HepG2 (cell line): ENCODE data around the gene PRRT1. TPM values are rescaled to one million over a fixed set of nuclear protein-coding genes. Genes with fewer than 3 reads are reported as not detected.
A peak's percentile ranks its signal among the peaks of the same experiment; 100 is the strongest.

Experiments
- CEBPG ChIP-seq: IDR thresholded peaks from 2 replicates; pipeline ENCODE4 v1.6.1; 2016
- CSRNP1 ChIP-seq: sonication (generic); formaldehyde crosslinking; IDR thresholded peaks from 2 replicates; pipeline ENCODE4 v1.8.1; 2023; ENCODE audit warnings: mild to moderate bottlenecking, missing genetic modification reagents
- DMAP1 ChIP-seq: IDR thresholded peaks from 2 replicates; pipeline ENCODE4 v1.6.1; 2016
- ETS1 ChIP-seq: sonication (generic); formaldehyde crosslinking; IDR thresholded peaks from 2 replicates; pipeline ENCODE4 v1.4.0; 2020; ENCODE audit warnings: missing genetic modification reagents
- KDM5A ChIP-seq: fragments of 200-600 bp; sonication (generic); IDR thresholded peaks from 2 replicates; pipeline ENCODE4 v1.7.0; 2018; ENCODE audit warnings: antibody characterized with exemption, mild to moderate bottlenecking, low read length, borderline replicate concordance
- SNAPC2 ChIP-seq: sonication (generic); formaldehyde crosslinking; IDR thresholded peaks from 2 replicates; pipeline ENCODE4 v1.8.1; 2022; ENCODE audit warnings: mild to moderate bottlenecking, missing genetic modification reagents
- SUZ12 ChIP-seq: fragments of 150-350 bp; IDR thresholded peaks from 2 replicates; pipeline ENCODE4 v1.6.1; 2014; ENCODE audit warnings: low read depth, low read length
- THAP9 ChIP-seq: sonication (generic); formaldehyde crosslinking; IDR thresholded peaks from 2 replicates; pipeline ENCODE4; 2020; ENCODE audit warnings: missing genetic modification reagents, mild to moderate bottlenecking, borderline replicate concordance
- ZBTB26 ChIP-seq: IDR thresholded peaks from 2 replicates; pipeline ENCODE4 v1.6.1; 2016; ENCODE audit warnings: missing compliant biosample characterization, missing genetic modification reagents, borderline replicate concordance
- ZFP36L2 ChIP-seq: sonication (generic); formaldehyde crosslinking; IDR thresholded peaks from 2 replicates; pipeline ENCODE4 v1.4.0; 2020; ENCODE audit warnings: missing genetic modification reagents
- ZMYM3 ChIP-seq: sonication (generic); formaldehyde crosslinking; IDR thresholded peaks from 2 replicates; pipeline ENCODE4 v1.5.1; 2020; ENCODE audit warnings: mild to moderate bottlenecking, missing genetic modification reagents
- ZNF143 ChIP-seq: sonication (generic); formaldehyde crosslinking; IDR thresholded peaks from 2 replicates; pipeline ENCODE4 v1.4.0; 2020; ENCODE audit warnings: missing genetic modification reagents
- ZNF414 ChIP-seq: sonication (generic); formaldehyde crosslinking; IDR thresholded peaks from 2 replicates; pipeline ENCODE4 v1.5.0; 2020; ENCODE audit warnings: missing genetic modification reagents
- ZNF580 ChIP-seq: IDR thresholded peaks from 2 replicates; pipeline ENCODE4 v1.6.1; 2016; ENCODE audit warnings: low read depth, borderline replicate concordance
- ZNF597 ChIP-seq: sonication (generic); formaldehyde crosslinking; IDR thresholded peaks from 2 replicates; pipeline ENCODE4 v1.5.0; 2020; ENCODE audit warnings: missing genetic modification reagents
- ZNF704 ChIP-seq: sonication (generic); formaldehyde crosslinking; IDR thresholded peaks from 2 replicates; pipeline ENCODE4 v1.8.1; 2023; ENCODE audit warnings: mild to moderate bottlenecking, inconsistent platforms, moderate library complexity, missing genetic modification reagents, borderline replicate concordance
- ZNF790 ChIP-seq: sonication (generic); formaldehyde crosslinking; IDR thresholded peaks from 2 replicates; pipeline ENCODE4 v1.8.0; 2022; ENCODE audit warnings: missing genetic modification reagents, mild to moderate bottlenecking, borderline replicate concordance
- polyA plus RNA-seq, 8 experiments: library from polyadenylated mRNA; depleted of rRNA in 3 of 8; stranded (reverse) in 7 of 8; unstranded in 1 of 8; fragments of >200 nt; fragmentation: Illumina TruSeq in 4 of 8; extraction: Trizol in 4 of 8; gene quantifications; 2 replicates each; pipeline versions ENCODE4 v1.2.1 to v1.2.3, GENCODE V29; 2011 to 2016; ENCODE audit warnings: low read depth in 4 of 8, missing spikeins in 1 of 8, mixed read lengths in 1 of 8; ENCODE audit not compliant: insufficient read depth in 1 of 8
- total RNA-seq, 5 experiments: library from RNA; depleted of rRNA; stranded (reverse); fragments of >200 nt; fragmentation: Illumina TruSeq; extraction: Trizol; gene quantifications; 2 replicates each; pipeline ENCODE4 v1.2.3, GENCODE V29; 2016; ENCODE audit warnings: low read depth in 1 of 5

The PRRT1 gene
- total and polyA plus RNA-seq, 2 of the 13 experiments (the other 11 are each of a cell fraction or from before 2014, with no cell fraction given): 0.64 to 1.4 TPM

GRCh38 chr6:32127717-32128592, 23.8 kb downstream of the PRRT1 start, which contains the start of gene ATF6B (continued):
- TF ChIP-seq ZNF704 (CRISPR knock-in tag) (peak; percentile 73; the same call in 1 of the 2 replicates), ETS1 (CRISPR knock-in tag) (no peak), DMAP1 (CRISPR knock-in tag) (peak; percentile 69; the same call in 1 of the 2 replicates), CSRNP1 (CRISPR knock-in tag) (peak; percentile 54; the same call in 1 of the 2 replicates), SUZ12 (peak; percentile 32; the same call in 1 of the 2 replicates), ZMYM3 (CRISPR knock-in tag) (peak; percentile 58; the same call in 1 of the 2 replicates), ZNF597 (CRISPR knock-in tag) (no peak), ZNF580 (CRISPR knock-in tag) (peak; percentile 24; the same call in 1 of the 2 replicates), ZNF143 (CRISPR knock-in tag) (peak; percentile 89), CEBPG (0 out of 2 replicates have a peak, but pooled peaks have one; percentile 3), ZFP36L2 (CRISPR knock-in tag) (0 out of 2 replicates have a peak, but pooled peaks have one; percentile 43), ZBTB26 (peak; percentile 26; the same call in 1 of the 2 replicates), SNAPC2 (peak; percentile 82), KDM5A (peak; percentile 96), THAP9 (peak; percentile 51; the same call in 1 of the 2 replicates), ZNF790 (CRISPR knock-in tag) (peak; percentile 61; the same call in 1 of the 2 replicates), ZNF414 (CRISPR knock-in tag) (0 out of 2 replicates have a peak, but pooled peaks have one; percentile 43)
